Nucleus accumbens (tissue), 56 donors: ENCODE results near the gene FLRT1.
A peak's percentile ranks its signal among the peaks of the same experiment; 100 is the strongest.

ENCODE experiments used
- DNase-seq, 56 donors: peaks; one replicate each; lab custom pipeline; 2025; lab: John Stamatoyannopoulos, UW

The FLRT1 gene

GRCh38 chr11:64062185-64063039, 26.7 kb downstream of the FLRT1 start:
- DNase-seq = no peak

DNA sequence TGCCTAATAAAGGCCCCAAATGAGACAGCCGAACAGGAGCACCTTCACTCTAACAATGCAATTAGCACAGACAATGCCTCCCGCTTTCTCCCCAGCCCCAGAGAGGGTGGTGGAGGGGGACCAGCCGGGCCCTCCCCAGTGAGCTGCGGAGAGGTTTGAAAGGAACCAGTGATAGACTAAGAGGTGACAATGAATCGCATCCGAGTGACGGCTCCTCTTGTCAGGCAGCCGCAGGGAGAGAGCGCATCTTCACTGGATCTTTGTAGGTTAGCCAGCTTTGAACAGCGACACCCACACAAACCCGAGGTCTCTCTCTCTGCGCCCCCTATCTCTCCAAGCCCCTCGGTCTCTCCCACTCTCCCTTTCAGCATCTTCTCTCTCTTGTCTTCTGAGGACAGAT, 28.0 kb downstream of the FLRT1 start:
- DNase-seq = peak in 17 of 56 donors; percentile 20 to 61 (median 38)

DNA sequence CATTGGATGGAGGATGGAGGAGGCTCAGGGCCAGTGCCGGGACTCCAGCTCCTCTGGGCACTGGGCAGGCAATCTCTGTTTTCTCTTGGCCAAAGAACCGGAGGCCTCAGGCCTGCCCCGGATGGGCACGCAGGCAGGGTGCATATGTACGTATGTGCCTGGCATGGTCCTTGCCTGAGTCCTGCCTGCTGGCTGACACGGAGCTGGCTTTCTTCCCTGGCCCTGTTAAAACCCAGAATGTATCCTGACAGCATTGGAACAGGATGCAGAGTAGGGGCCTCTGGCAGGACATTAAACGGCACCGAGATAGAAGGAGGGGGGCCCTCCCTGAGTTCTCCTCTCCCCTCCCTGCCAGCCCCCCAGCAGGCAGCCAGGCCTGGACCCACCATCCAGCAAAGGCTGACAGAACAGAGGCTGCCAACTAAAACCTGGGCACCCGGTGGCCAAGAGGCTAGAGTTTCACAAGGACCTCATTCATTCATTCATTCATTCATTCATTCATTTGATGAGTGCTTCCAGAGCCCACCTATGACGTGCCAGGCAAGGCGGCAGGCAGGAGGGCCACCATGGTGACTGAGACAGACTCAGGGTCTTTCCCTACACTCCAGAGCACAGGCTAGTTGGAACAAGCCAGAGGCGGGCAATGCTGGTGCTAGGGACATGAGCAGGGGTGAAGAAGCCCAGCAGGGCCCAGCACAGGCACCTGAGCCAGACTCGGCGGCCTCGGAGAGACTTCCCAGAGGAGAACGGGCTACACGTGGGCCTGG, 28.8 kb downstream of the FLRT1 start:
- DNase-seq = no peak

GRCh38 chr11:64065141-64065465, 29.4 kb downstream of the FLRT1 start:
- no peak for DNase-seq

- no peak for DNase-seq
These were observed 30.0 kb downstream of the FLRT1 start for GRCh38 chr11:64065712-64066111.

DNA sequence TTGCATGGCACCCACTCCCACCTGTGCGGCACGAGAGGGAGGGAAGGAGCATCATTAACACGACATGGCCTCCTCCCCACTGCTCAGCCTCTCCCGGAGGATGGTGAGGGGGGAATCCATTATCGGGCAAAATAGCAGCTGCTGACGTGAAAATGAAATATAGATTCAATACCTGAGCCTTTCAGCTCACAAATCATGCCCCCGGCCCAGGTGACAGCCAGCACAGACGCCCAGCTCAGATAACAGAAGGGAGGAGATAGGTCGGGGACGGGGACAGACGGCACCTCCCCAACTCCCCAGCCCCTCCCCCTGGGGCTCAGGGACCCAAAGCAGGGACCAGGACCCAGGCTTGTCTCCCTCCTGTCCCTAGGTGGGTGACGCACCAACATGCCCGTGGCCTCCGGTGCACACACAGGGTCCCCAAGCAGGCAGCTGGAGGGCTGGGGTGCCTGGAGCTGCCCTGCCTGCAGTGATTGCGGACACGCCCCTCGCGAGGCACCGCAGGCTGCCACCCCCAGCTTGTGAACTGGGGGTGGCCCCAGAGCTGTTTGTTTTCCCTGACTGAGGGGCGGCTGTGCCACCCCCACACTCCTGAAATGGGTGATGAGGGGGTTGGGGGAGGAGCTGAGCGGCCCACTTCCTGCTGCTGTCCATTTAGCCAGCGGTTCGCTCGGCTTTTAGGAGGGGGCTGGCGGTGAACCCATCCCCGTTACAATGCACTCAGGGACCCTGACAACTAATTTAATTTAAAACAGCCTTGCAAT, 31.7 kb downstream of the FLRT1 start:
- peak in 6 of 56 donors; percentile 17 to 52 (median 34) for DNase-seq

DNA sequence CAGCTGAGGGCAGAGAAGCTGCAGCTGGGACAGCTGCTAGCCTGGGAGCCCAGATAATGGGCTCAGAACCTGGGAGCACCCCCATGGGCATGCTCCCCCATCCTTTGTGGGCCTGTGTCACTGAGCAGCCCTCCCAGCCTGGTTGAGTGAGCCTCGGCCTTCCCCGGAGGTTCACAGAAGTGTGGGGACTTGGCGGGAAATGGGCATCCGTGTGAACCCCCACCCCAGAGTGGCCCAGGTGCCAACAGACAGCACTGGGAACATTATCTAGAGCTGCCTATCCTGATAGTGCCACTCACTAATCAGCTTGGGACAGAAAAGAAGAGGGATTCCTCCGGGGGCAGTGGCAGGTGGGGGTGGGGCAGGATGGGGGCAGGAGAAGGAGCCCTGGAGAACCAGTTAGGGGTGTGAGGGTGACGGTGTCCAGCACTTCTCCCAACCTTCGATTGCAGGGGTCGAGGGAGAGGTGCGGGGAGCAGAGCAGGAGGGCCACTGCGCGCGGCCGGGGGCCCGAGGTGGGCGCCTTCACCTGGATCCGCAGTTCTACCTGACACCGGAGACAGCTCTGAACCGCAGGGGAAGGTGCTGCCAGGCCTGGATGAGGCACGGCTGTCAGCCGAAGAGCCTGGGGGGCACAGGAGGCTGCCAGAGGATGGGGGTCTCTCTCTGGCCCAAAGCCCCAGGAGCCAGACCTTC, 33.1 kb downstream of the FLRT1 start:
- no peak for DNase-seq

DNA sequence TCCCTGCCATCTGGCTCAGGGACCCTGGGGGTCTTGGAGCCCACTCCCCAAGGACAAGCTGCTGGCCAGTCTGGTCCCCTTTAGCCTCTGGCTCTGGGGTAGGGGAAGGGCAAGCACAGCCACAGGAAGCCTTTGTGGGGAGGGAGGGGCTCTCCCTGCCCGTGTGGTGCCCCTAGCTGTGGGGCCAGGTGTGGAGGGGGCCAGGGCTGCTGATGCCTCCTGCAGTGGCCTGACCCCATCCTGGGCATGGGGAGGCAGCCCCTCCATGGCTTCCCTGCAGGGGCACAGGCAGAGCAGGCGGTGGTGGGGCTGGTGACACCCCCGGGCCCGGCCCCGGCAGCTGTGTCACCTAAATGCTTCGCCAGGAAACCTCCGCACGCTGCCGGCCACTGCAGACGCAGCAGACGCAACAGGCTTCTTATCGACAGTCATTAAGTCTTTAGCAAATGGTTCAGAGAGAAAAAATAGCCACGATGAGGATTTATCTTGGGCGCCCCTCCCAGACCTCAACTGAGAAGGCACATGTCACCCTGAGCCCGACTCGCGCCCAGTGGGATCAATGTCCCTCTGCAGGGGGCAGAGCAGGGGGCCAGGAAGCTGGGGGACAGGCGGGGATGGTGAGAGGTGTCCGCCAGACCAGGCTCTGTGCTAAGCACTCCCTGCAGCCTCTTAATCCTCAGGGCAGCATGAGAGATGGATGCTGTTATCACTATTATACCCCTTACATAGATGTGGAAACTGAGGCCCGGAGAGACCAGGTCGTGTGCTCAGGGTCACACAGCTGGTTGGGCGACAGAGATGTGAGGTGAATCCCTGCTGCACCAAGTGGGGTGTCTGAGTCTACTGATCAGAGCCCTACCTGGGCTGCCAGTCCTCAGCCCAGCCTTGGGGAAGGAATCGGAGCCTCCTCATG, 33.9 kb downstream of the FLRT1 start:
- no peak for DNase-seq

GRCh38 chr11:64070314-64070681, 34.6 kb downstream of the FLRT1 start:
- DNase-seq = no peak

- DNase-seq = peak in 16 of 56 donors; percentile 17 to 54 (median 34)
These were observed 36.1 kb downstream of the FLRT1 start for GRCh38 chr11:64071849-64072248.

DNA sequence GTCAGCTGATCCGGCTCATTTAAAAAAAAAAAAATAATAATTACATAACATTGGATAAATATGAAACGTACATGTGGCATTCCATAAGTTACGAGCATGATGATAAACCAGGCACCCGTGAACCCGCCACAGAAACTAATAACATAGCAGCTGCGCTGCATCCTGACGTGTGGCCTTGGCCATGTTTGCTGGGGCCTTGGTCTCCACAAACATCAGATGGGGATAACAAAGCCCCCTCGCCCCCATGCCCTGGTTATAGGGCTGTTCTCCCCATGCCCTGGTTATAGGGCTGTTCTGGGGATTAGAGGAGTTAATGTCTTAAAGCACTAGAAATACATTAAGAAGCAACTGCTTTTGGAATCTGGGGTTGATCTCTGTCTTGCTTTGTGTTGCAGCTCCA, 36.7 kb downstream of the FLRT1 start:
- no peak for DNase-seq

- no peak for DNase-seq
These were observed 37.1 kb downstream of the FLRT1 start for GRCh38 chr11:64072871-64073270.

DNA sequence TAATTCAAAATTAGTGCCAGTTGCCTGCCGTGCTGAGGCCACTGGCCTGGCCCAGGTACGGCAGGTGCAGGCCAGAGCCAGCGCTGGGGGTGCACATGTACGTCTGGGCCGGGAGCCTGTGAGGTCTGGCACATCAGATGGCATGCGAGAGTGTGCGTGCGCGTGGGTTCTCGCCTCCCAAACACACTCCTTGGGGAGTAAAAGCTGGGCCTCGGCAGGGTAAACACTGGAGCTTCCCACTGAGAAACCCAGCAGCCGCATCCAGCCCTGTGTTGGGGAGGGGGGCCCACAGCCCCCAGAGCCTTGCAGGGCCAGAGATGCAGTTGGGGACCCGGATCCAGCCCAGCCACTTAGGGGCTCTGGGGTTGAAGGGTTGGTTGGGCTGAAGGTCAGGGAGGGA, 37.8 kb downstream of the FLRT1 start:
- DNase-seq = no peak

DNA sequence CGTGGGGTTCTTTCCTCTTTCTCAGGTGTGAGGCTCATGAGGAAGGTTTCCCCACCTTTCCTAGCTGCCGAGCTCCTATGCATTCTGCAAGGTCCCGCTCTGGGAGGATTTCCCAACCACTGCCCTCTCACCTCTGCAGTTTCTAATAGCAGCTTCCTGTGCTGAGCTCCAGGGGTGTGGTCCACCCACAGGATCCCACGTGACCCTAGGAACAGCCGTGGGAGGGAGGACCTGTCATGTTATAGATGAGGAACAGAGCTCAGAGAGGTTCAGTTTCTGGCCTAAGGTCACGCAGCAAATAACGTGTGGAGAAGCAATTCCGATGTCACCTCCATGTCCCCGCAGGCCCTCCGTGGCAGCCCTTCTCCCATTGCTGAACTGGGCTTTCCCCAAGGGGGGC, 38.5 kb downstream of the FLRT1 start:
- DNase-seq = peak in 28 of 56 donors; percentile 21 to 83 (median 51)

DNA sequence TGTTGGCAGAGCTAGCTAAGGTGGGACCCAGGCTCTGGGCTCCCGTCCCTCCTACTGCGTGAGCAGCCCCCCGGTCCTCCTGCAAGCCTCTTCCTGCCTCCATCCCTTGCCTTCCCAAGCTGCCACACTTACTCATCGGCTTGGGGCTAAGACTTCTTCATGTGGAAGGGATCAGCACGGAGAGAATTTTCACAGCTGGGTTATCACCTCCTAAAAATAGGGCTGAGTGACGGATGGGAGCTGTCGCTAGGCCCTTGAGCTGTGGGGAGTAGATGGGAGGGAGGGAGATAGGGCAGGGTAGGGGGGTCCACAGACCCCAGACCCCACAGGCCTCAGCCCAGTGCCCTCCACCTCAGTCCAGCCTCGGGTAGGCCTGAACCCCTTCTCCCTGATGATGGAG, 41.0 kb downstream of the FLRT1 start:
- DNase-seq = no peak

- no peak for DNase-seq
These were observed 41.9 kb downstream of the FLRT1 start for GRCh38 chr11:64077607-64078006.

GRCh38 chr11:64078284-64078683, 42.6 kb downstream of the FLRT1 start:
- DNase-seq = no peak

GRCh38 chr11:64078905-64079304, 43.2 kb downstream of the FLRT1 start:
- no peak for DNase-seq

- DNase-seq = no peak
These were observed 44.7 kb downstream of the FLRT1 start for GRCh38 chr11:64080390-64080789.
